ENCODE results near the gene TOMT.

DNA sequence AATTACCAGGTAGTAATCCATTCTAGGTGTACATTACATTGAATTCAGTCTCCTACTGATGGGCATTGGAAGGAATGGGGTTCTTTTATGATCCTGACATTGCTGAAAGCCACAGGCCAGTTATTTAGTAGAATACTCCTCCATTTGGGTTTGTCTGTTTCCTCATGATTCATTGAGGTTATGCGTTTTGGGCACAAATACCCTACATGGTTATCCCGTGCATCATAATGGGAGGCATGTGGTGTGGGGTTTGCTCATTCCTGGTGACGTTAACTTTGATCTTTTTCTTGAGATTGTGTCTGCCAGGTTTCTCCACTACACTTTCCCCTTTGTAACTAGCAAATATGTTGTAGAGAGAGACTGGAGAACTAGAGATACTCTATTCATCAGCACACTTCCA is 35.3 kb downstream of the TOMT start:
- TF ChIP-seq ZNF274 (IDR thresholded peaks at IDR 0.05; ENCODE audit: low read depth, low read length) (no peak), YY1 (IDR thresholded peaks at IDR 0.05; ENCODE audit: insufficient read depth, insufficient read length) (no peak), SUZ12 (IDR thresholded peaks at IDR 0.05; ENCODE audit: extremely low read depth, insufficient read depth, insufficient read length) (no peak)

All from NT2/D1 (cell line).